Head of caudate nucleus (tissue), 42 donors: Measurements from ENCODE around the gene MAST4.

Source experiments
- DNase-seq, 42 donors: peaks; one replicate each; pipeline versions ENCODE4 v3.0.0 to v3.0.0-alpha.2; 2020 to 2021; ENCODE audit warnings: mixed read lengths in 7 of 42
- intact Hi-C: fragments of 100-400 bp; cut with DNase I; formaldehyde crosslinking; loops from one replicate; pipeline ENCODE4 v1.15.0; 2022

MAST4 gene

DNA sequence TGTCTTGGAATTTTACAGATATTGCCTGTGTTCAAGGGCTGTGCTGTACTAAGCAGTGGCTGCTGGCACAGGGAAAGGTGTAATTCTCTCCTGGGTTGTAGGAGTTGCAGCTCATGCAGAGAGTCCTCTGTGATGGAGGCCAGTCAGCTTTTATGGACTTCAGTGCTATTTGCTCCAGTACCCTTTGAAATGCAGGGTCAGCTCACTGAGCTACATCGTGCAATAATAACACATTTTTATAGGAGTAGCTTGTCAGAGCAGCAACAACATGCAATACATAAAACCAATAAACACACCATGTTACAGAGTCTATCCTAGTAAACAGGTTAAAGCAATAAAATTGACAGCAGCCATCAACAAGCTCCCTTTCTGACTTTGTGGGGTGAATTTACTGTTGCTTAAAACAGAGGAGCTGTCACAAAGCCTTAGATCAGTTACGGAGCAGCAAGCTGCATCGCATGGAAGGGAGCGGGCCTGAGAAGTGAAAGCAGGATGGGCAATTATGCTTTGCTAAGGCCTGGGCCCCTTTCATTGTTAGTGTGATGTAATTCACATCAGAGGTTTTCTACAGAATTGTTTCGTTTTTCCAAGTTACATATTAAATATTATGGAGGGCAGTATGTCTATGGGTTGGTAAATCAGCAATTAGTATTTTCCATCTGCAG lies 583.6 kb downstream of the MAST4 start:
- intact Hi-C loops = no loop called here
- no peak for DNase-seq

DNA sequence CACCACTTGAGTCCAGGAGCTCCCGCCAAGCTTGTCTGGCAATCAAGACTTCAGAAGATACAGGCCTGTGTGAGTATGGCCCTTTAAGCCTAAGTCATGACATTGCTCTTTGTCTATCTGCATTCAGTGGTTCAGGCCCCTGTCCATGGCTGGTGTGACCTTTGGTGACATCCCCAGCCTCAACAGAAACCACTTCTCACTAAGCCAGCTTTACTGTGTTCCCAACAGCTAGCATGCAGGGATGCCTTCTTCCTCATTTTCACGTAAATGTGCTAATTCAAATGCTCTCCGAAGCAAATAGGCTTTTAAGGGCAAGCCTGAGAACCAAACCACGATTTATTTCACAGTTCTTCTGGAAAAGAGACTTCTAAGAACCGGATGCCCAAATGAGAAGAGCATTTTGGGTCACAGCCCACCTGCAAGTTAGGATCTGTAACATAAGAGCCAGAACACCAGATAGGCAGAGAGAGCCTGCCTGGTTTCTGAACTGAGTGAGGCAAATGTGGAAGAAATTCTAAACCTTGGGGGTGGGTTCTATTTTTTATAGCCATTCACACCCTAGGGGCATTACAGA lies 585.5 kb downstream of the MAST4 start:
- DNase-seq = peak in 3 of 42 donors; percentile 7 to 44 (median 14)
- intact Hi-C loops = no loop called here

DNA sequence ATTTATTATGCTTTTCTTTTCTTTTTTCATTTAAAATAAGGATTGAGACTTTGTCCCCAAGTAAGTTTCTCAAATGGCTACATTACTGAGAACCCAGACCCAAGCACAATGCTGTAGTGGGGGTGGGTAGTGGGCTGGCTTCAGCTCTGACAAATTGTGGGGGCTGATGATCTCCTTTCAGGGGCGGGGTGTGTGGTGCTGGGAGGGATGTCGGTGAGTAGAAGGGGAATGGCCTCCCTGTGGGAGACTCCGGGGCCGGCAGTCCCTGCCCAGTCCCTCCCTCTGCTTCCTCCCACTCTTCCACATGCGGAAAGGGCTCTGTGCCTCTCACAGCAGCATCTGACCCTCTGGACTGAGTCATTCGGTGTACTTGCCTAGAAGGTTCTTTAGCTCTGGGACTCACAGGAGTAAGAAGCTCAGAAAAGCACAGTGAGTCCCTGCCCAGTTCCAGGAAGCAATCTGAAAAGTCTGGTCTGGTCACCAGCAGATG lies 586.2 kb downstream of the MAST4 start:
- intact Hi-C loops = no loop called here
- peak in 9 of 42 donors; percentile 16 to 79 (median 48) for DNase-seq

DNA sequence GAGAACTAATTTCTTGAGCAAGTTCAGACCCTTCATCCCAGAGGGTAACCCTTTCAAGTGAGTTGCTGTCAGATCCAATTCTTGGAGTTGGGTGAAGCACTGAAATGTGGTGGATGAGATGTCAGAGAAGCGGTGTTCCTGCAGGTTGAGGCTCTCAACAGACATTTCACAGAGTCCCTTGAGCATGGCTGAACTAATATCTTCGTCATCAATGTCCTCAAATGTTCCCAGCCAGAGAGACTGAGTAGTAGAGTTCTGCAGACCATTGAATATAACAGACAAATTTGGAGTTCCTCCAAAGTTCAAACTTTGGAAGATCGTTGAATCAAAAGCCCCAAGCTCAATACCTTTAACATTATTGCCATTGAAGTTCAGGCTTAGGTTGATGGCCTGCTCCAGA lies 587.7 kb downstream of the MAST4 start:
- no peak for DNase-seq
- intact Hi-C loops = no loop called here

- DNase-seq = no peak
- intact Hi-C loops = no loop called here
These were observed 591.0 kb downstream of the MAST4 start for GRCh38 chr5:67187006-67187715.

DNA sequence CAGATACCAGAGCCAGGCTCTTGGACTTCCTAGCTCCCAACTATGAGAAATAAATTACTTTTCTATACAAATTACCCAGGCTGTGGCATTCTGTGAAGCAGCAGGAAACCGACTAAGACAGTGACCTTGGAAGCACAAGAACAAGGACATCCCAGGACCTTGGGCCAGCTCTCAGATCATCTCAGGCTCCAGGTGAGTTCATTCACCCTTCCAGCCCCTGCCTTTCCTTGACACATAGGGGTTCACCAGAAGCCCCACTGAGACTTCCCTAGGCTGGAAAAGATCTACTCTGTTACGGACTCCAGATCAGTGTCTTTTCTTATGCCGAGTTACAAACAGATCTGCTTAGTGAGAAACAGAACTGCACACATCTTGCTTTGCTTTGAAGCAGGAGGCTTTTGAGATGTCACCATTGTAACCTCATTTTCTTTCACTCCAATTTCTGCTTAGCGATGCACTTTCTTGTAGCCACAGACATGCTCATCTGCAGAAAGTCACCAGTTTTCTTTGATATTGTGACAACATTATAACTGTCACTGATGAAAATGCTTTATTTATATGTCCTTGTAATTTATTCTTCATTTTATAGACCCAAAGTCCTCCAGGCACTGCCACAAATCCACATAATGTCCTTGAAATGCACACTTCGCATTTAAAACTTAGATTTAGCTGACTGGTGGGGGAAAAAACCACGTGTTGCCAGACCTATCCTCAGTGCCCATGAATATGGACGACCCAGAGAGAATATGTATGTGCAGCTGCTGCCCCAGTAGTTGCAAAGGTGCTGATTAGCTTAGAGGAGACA lies 592.3 kb downstream of the MAST4 start:
- intact Hi-C loops = no loop called here

DNA sequence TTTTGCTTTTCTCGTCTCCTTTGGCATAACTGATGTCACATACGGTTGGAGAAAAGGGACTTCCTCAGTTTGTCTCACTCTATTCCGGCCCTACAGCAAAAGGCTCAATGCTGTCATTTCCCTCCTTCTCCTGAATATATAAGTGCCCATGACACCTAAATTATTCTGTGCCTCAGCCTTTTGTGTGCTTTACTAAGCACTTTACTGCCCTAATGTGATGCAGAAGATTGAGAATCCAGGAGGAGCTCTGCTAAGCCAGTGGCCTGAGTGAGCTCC lies 592.8 kb downstream of the MAST4 start:
- intact Hi-C loops = no loop called here
- DNase-seq = no peak

More for the DNA sequence above, 592.3 kb downstream of the MAST4 start:
- no peak for DNase-seq

DNA sequence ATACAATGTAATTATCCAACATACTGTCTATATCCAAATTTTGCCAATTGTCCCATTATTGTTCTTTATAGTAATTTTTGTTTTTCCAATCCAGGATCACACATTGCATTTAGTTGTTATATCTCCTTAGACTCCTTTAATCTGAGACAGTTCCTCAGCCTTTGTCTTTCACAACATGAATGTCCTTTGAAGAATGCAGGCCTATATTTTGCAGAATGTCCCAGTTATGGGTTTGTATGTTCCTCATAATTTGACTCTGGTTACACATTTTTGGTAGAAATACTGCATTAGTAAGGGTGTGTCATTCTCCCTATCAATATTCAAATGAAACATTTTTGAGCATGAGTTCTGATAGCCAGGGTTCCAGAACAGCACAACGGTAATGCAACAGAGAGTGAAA lies 593.7 kb downstream of the MAST4 start:
- intact Hi-C loops = no loop called here

DNA sequence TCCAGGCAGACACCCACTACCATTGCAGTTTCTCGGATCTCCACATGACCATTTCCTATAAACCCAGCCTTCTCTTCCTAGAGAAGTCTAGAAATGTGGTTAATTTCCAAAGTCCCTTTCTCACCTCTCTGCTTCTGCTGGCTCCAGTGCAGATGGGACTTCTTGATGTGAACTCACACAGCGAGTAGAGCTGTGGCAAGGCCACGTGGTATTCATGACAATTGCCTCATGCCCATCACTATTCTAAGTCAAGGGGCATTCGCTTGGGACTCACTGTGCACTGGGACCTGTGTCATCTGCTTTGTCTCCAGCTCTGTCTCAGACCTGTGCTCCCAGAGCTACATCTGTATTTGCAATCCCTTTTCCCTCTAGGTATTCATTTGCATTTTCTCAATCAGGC lies 594.2 kb downstream of the MAST4 start:
- DNase-seq = no peak
- intact Hi-C loops = no loop called here

More for the DNA sequence above, 593.7 kb downstream of the MAST4 start:
- DNase-seq = no peak

DNA sequence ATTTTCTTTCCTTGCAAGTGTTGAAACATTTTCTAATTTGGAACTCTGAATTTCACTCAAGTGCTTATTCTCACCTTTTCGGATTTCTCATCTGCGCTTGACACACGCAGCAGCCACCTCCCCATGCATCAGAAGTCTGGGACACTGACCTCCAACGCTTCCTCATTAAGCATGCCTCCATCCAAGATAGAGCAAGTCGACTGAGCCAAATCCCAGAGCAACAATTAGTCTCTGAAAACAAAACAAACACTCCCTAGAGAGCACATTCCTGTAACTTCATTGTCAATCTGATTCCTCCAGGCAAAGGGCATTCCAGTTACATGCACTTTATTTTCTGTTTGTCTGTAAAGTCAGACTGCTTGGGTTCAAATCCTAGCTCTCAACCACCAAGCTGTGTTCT lies 594.7 kb downstream of the MAST4 start:
- intact Hi-C loops = no loop called here
- no peak for DNase-seq

DNA sequence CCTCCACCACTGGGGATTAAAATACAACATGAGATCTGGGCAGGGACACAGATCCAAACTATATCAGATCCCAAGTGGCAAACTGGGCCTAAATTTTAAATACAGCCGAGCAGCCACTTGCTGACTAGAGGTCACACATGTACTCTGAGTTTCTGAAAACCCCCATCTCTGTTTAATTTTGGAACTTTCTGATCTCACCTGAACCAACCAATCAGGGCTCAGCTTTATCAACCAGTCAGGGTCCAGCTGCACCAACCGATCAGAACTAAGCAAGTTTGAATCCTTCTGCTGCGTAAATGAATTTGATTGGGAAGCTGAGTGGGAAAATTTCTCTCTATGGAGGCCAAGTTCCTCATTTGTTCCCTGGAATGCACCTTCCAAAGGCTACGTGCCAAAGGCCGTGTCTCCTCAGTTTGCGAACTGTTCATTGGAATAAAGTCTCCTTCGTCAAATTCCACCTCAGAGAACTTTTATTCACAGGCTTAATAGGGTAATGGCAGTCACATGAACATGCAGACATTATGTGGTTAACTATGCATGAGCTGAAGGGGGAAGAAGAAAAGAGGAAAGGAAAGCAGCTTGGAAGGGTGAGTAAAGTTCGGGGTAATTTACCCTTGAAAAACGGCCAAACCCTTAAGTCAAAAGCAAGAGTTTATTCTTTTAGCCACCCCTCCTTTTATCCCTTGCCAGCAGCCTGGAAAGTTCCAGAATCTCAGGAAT lies 596.7 kb downstream of the MAST4 start:
- DNase-seq = peak in 3 of 42 donors; percentile 17 to 26 (median 17)
- intact Hi-C loops = no loop called here

GRCh38 chr5:67193439-67193807 lies 597.2 kb downstream of the MAST4 start:
- DNase-seq = no peak
- intact Hi-C loops = no loop called here

- DNase-seq = no peak
- intact Hi-C loops = no loop called here
These were observed 598.0 kb downstream of the MAST4 start for GRCh38 chr5:67194166-67194565.

DNA sequence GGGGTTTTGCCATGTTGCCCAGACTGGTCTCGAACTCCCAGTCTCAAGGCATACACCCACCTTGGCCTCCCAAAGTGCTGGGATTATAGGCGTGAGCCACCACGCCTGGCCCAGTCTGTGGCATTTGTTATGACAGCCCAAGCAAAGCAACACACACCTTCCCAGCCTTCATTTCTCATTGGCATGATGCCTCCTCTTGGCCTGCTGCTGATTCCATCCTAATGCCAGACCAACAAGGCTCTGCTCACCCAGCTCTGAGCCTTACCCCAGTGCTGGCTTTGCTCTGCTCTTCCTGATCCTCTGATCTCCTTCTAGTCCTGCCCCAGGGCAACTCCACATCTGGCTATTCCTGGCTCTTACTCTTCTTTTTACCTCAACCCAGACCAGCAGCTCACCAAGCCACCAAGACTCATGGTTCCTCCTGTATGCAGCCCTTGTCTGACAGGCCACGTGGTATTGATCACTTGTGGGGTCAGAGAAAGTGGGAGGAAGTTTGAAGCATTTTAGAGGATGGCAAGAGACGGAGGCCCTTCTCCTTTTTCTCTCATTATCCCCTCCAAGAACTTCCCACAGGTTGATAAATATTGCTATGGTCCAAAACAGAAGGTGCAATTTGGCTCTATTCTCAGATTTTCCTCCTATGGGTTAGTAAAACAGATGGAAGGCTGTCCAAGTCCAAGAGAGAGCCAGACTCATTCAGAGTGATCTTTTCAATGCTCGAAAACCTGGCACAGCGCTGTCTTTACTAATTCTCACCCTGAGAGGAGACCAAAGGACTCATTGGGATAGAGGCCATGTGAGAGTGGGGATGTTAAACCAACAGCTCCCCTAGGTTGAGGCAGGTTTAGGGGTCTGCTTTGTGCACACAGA lies 599.4 kb downstream of the MAST4 start:
- DNase-seq = peak in 1 of 42 donors; percentile 47
- intact Hi-C loops = no loop called here

DNA sequence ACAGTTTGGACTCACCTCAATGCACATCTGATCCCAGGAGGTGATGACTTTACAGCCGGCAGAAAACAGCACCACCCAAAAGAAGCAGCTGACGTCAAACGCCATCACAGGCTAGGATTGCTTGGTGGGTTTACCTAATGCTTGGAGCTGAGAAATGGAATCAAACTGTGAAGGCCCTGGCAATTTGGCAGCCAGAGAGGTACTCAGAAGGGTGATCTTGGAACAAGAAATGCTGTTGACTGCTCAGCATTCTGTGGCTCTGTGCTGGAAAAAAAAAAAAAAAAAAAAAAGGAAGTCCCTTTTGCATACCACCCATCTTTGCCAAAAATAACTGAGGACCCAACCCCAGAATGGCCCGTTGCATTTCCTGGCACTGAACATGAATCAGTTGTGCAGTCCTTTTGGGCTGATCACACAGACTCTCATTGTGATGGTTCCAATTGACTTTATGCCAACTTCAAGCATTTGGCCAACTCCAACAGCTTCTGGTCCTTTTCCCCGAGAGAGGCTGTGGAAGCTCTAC lies 600.4 kb downstream of the MAST4 start, which contains the start of gene CD180:
Gene CD180 (minus strand): TSS at position 263 of the 523 bp plus-strand sequence. CDS start 158 bp downstream, at position 105.
- peak in 40 of 42 donors; percentile 23 to 89 (median 67) for DNase-seq
- intact Hi-C loops = no loop called here

DNA sequence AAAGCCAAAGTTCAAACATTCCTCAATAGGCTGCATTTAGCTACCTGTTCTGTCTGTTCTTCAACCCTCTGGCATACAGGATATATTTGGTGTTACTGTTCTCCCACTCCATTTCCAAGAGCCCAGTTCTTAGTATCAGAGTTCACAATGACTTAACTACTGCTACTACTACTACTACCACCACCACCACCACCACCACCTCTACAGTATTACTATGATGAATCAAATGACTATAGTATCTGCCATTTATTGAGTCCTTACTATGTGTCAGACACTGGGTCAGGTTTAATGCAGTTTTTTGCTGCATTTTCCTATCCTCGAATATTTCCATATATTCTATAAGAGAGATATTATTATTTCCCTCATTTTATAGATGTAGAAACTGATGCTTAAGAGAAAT lies 601.3 kb downstream of the MAST4 start:
- no peak for DNase-seq
- intact Hi-C loops = no loop called here

DNA sequence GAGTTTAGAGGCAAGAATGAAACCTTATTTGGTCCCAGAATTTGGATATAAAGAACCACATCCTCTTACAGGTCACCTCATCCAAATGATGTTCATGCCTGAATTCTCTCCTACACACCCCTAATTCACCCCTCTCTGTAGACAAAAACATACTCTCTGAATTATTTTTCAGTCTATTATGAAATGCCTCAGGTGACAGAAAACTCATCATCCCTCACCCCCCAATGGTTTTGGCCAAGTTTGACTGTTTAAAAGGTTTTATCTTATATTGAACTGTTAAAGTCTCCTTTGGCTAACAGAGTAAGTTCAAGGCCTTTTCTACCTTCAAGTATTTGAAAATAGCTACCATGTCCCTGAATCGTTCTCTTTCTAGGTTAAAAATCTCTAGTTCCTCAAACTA lies 602.7 kb downstream of the MAST4 start:
- DNase-seq = no peak
- intact Hi-C loops = no loop called here

DNA sequence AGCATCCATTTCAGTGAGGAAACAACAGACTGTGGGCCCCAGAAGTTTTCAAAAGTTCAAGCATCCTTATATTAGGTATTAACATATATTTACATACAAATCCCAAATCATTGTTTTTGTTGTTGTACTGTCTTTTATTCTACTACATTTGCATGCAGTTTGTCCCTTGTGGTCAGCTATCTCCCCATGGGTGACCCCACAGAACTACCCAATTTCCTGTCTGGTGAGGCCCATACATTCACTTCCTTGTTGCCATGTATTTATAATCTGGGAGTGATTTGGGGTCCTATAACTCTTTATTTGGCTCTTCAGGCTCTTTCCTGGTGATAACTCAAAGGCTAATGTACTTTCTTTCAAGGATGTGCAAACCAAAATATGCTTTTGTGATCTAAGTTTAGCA lies 603.7 kb downstream of the MAST4 start:
- DNase-seq = no peak
- intact Hi-C loops = no loop called here
